HG03175 (cell line): ENCODE measurements around the gene RHO.
"Not testable (repeated sequence)": the region's sequence is repeated elsewhere in the genome, so short reads cannot be mapped to it uniquely, and the experiment has no call there.

ENCODE experiments used
- ATAC-seq: cut with Tn5 transposase; IDR thresholded peaks from one replicate; pipeline ENCODE4 v1.9.1; 2021; ENCODE audit warnings: mild to moderate bottlenecking, moderate library complexity; ENCODE audit not compliant: unreplicated experiment

The RHO gene

DNA sequence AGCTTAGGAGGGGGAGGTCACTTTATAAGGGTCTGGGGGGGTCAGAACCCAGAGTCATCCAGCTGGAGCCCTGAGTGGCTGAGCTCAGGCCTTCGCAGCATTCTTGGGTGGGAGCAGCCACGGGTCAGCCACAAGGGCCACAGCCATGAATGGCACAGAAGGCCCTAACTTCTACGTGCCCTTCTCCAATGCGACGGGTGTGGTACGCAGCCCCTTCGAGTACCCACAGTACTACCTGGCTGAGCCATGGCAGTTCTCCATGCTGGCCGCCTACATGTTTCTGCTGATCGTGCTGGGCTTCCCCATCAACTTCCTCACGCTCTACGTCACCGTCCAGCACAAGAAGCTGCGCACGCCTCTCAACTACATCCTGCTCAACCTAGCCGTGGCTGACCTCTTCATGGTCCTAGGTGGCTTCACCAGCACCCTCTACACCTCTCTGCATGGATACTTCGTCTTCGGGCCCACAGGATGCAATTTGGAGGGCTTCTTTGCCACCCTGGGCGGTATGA is at the start of gene RHO:
TSS of gene RHO (plus strand) at position 51 of the 512 bp plus-strand sequence. CDS start at position 146, 95 bp downstream.
- no peak for ATAC-seq

DNA sequence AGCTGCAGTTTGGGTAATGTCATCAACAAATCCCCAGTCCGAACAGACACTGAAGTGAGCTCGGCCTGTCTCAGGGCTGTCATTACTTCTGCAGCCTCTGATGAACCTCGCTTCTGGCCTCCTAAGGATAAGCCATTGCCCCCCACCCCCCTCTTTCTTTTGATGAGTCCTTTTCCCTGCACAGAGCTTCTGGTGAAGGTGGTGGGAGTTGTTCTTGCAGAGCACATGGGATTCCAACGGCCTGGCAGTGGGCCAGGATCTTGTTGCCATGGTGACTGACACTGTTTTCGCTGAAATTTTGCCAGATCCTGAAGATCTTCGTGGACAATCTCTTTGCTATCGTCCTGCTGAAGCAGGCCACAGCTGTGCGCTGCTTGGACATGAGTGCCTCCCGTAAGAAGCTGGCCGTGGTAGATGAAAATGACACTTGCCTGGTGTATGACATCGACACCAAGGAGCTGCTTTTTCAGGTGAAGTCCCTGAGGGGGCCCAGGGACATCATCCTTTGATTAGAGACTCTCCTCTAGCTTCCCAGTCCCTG is 47.1 kb upstream of the RHO start:
- ATAC-seq = not testable (repeated sequence)

DNA sequence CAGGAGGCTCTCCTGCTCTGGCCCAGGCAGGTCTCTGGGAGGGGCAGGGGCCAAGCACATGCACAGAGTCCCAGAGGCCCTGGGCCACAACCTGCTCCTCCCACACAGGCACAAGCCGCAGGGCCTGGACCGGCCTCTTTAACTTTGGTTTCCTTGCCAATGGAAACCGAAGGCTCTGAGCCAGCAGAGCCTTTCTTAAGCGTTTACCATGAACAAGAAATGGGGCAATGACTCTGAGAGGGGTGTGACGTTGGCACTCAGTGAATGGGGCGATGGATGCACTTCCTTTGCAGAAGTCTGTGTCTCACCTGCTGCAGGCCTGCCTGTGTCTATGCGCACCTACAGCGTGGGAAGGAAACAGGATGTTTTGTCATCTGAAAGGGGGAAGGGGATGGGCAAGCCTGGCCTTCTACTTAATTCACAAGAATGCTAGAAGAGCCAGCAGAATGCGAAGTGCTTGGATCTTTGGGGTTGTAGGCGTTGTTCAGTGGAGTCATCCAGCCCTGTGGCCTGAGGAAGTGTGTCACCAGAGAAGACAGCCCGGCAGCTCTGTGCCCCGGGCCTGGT is 46.6 kb upstream of the RHO start:
- no peak for ATAC-seq

DNA sequence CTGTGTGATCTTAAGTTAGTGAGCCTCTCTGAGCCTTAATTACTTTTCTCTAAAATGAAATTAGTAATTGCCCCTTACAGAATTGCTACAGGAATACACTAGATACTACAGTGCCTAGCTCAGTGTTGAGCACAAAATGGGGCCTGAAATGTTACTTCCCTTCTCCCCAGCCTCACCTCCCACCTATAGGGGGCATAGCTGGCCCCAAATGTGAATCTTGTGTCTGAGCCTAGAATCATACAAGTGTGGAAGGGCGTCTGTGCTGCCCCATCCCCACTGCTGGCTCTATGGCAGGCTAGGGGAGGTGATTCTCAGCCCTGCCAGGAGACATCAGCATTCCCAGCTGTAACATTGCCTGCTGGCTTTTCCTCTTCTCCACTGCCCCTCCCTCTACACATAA is 45.7 kb upstream of the RHO start:
- no peak for ATAC-seq

DNA sequence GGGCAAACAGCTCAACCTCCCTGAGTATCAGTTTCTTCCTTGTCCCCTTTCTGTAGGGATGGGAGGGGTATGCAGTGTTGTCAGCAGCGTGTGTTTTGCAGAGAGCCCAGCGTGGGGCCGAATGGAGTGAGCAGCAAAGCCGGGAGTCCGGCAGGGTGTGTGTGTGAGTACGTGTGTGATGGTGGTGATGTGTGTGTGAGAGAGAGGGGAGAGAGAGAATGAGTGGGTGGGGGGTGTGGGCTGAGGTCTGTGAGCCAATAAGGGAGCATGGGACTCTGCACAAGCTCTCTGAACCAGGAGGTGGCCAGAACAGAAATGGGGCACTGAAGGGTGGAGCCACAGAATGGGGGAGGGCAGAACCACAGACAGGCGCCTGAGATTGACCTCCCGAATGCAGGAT is 44.6 kb upstream of the RHO start:
- ATAC-seq = no peak

DNA sequence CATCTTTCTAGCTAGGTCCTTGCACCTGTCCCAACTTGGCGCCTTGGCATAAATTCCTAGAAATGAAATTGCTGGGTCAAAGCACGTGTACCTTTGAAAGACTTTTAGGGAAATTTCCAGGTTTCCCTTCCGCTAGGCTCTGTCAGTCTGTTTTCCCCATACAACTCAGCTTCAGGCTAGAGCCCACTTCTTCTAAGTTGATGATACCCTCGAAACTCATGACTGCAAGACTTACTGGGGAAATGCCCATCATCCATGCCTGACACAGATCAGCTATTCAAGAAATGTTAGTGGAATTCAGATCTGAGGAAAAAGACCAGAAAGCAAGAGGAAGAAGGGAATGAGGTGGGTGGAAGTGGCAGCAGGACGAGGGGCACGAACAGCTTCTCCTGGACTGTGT is 43.3 kb upstream of the RHO start:
- not testable (repeated sequence) for ATAC-seq

DNA sequence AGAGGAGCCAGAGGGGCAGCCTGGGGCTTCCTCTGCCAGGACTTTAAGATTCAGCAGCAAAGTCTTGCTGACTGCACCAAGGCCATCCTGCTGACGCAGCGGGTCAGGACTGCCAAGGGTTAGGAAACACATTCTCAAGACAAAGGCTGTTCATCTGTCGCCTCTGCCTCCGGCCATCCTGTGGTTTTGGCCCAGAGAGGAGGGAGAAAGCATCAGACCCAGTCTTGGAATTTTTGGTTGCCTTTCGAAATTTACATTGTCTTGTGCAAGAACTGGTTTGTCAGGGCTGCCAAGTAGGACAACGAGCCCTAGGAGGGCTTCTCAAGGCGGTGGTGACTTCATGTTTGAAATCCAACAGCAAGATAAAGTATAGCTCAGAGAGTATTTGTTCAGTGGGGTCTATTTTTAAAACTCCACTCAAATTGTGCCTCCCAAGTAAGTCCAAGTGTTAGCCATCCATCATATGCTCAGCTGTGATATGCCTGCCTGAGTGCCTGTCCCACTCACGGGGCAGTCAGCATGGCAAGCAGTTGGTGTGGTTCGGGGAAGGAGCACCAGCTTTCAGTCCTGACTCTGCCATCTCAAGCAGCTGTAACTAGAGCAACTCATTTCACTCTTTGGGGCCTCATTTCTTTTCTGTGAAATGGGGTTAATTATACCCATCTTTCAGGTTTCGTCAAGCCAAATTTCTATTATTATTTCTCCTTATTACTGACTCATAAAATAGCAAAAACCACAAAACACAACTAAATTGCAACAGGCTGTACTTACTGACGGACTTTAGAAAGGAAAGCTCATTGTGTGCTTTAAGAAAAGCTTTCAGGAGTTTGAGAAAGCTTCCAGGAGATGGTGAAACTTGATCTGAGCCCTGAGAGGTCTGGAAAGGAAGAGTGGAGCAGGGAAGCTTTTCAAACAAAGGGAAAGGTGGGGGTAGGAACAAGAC is 42.4 kb upstream of the RHO start:
- no peak for ATAC-seq

DNA sequence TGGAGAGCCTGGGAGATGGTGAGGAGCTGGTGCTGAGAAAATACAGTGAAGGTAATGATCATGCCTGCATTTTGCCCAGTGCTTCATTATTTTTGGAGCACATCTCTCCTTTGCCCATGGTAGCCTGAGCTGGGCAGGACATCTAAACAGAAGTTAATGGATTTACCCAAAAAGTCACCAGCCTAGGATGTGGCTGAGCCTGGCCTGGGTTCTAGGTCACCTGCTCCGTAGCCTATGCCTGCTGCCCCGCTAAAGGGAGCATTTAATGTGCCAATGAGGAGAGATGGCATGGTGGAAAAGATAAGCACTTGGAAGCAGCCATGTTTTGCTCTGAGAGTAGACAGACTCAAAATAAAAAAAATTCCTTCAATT is 41.8 kb upstream of the RHO start:
- ATAC-seq = no peak

DNA sequence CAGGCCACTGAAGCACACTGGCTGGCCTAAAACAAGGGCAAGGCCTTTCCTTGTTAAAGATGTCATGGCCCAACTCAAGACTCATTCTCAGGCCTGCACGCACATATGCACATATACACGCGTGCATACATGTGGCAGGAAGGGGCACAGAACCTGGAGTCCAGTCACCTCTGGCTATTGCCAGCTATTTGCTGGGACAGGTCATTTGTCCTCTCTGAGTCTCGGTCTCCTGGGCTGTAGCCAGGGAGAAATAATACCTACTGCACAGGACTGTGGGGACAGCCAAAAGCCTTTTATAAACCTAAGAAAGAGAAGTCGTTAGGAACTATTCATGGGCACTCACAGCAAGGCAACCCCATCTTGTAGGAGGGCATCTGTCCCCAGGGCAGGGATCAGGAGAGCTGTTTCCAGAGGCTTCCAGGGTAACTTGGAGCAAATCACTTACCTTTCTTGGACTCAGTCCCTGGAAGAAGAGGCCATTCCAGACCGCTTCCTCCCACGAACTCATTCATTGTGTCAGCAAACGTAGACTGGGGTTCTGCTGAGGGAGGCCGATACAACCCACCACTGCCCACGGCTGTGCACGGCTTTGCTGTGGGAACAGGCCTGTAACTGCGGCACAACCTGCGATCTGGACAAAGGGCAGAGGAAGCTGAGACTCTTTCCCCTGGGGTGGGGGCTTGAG is 41.1 kb upstream of the RHO start:
- no peak for ATAC-seq

DNA sequence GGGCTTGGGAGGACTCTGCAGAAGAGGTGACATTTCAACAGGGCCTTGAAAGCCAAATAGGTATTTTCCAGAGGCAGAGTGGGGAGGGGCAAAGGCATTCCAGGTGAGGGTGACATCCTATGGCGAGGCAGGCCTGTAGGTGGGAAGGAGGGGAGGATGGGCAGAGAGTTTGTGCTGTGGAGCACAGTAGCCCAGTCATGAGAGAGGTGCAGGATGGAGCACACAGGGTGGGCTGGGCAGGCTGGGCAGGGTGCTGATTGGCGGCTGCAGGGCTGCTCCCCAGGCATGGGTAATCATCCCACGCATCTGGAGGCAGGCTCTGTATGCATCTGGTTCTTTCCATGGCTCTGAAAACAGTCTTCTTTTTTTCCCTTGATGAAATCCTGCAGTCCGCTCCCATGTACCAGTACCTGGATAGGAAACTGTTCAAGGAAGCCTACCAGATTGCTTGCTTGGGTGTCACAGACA is 40.5 kb upstream of the RHO start:
- ATAC-seq = not testable (repeated sequence)

DNA sequence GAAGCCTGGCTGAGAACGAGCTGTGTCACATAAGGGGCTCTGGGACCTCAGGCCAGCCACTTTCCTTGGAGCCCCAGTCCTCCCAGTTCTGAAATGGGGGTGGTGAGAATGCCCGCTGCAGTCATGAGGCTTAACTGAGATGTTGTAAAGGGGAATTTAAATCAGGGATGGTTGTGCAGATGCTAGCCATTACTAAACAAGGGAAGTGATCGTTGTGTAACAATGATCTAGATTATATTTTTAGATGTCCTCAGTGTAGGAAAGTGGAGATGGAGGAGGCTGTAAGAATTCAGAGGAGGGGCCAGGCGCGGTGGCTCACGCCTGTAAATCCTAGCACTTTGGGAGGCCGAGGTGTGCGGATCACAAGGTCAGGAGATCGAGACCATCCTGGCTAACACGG is 39.2 kb upstream of the RHO start:
- ATAC-seq = not testable (repeated sequence)

DNA sequence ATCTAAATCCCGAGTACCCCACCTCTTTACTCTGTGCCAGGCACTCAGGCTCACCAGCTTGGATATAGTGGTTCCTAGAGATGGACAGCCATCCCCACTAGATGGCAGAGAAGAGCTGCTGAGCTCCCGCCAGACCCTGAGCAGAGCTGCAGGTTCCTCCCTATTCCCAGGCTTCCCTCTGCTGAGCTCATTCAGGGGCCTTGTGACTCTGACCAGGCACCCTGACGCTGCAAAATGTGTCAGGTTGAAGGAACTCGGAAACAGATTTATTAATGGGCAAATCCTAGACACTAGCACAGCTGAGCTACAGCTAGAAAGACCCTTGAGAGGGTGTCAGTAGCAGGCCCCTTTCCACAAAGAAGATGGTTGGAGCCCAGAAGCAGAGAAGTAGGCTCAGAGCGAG is 38.2 kb upstream of the RHO start:
- no peak for ATAC-seq

DNA sequence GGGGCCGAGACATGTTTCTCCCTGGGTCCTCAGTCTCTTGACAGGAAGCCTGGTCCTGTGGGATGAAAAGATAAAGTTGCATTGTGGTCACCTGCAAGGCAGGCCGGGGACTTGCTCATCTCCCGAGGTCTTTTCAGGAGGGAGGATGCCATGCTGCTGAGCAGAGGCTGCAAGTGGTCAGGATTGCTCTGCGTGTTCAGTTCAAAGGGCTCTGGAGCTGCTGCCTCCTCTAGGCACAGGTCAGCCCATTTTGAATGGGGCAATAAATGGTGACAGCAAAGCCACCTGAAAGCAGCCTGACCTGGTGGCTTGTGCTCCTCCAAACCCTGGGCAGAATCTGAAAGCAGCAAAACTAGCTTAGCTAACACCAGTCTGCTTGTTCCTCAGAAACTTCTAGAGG is 37.4 kb upstream of the RHO start:
- ATAC-seq = not testable (repeated sequence)

DNA sequence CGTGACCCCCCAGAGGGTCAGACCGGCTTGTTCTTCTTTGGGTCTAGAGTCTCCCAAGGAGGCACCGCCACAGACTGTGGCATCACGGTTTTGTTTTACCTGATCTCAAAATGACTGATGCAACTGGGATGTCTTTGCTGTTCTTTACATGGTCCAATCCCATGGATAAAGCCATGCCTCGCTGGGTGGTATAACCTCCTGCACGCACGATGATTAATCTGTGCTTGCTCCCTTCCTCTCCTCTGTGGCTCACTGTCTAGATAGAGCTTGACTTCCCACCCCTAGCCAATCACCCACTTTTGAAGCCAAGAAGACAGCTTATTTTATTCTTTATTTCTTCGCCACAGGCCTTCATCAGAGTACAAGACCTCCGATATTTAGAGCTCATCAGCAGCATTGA is 36.6 kb upstream of the RHO start:
- no peak for ATAC-seq

DNA sequence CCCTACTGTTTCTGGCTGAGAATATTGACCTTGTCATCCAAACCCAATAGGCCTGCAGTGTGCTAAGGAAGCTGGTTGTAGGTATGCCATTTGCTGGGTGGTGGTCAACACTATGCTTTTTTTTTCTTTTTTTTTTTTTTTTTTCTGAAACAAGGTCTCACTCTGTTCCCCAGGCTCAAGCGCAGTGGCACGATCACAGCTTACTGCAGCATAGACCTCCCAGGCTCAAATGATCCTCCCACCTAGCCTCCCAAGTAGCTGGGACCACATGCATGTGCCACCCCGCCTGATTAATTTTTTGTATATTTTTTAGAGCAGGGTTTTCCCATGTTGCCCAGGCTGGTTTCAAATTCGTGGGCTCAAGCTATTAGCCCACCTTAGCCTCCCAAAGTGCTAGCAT is 35.7 kb upstream of the RHO start:
- ATAC-seq = no peak

DNA sequence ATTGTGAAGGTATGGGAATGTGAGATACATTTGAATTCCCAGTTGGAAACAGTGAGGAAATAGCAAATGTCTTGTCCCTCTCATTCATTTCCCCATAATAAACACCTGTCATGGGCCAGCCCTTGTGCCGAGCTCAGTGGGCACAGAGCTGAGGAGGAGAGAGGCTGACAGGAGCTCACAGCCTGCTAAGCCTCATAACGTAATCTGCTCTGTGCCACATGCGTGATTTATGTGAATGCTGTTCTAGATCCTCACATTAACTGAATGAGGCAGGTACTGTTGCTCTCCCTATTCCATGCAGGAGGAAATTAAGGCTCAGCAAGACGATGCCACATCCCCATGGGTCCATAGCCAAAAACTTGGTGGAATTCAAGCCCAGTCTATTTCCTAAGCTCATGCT is 35.2 kb upstream of the RHO start:
- ATAC-seq = no peak

DNA sequence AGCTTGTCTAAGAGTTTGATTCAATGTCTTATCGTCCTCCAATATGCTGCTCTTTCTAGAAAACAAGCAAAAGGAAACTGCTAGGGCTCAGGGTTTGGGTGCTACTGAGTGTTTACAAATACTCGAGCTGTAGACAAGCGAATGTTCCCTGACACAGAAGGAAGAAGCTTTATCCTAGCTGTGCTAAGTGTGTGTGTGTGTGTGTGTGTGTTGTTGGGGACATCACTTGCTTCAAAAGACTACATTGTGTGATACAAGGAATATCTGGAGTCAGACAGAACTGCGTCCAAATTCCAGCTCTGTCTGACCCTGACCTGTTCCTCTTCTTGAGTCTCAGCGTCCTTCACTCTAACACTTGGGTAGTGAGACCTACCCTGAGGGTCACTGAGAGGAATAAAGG is 33.9 kb upstream of the RHO start:
- ATAC-seq = not testable (repeated sequence)

DNA sequence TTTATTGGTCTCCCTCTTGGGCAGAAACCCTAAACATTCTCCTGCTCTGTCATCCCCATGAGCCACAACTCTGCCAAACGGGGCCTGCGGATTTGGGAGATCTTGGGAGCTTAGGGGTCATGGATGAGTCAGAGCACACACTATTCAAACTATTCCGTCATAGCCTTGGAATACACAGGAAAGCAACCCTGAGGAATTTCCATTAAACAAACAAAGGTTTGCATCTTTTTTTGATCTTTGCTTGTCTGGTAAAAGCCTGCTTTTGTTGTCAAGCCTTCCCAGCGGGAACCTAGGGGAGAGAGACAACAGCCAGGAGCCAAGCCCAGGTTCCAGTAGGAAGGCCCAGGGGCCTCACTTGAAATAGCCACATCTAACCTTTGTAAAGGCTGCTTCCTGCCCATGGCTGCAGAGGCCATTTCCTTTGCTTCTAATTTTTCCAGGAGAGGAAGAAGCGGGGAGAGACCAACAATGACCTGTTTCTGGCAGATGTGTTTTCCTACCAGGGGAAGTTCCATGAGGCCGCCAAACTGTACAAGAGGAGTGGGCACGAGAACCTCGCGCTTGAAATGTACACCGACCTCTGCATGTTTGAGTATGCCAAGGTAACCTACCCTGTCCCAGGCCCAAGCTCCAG is 33.3 kb upstream of the RHO start:
- not testable (repeated sequence) for ATAC-seq

DNA sequence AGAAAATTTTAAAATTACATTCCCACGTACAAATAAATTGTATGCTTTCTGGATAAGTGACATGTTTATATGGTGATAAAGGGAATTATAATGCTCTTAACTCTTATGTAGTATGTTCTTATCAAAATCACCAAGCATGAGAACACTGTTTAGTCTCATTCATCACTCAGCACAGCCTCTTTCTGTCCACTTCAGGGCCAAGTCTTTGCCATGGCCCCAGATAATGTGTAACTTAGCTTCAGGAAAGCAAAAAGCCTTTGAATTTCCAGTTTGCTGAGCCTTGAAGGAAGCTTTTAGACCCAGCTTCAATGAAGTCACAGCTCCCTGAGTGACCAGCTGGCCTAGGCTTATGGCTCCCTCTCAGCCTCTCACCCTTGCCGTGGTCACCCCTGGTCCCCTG is 30.6 kb upstream of the RHO start:
- ATAC-seq = not testable (repeated sequence)

DNA sequence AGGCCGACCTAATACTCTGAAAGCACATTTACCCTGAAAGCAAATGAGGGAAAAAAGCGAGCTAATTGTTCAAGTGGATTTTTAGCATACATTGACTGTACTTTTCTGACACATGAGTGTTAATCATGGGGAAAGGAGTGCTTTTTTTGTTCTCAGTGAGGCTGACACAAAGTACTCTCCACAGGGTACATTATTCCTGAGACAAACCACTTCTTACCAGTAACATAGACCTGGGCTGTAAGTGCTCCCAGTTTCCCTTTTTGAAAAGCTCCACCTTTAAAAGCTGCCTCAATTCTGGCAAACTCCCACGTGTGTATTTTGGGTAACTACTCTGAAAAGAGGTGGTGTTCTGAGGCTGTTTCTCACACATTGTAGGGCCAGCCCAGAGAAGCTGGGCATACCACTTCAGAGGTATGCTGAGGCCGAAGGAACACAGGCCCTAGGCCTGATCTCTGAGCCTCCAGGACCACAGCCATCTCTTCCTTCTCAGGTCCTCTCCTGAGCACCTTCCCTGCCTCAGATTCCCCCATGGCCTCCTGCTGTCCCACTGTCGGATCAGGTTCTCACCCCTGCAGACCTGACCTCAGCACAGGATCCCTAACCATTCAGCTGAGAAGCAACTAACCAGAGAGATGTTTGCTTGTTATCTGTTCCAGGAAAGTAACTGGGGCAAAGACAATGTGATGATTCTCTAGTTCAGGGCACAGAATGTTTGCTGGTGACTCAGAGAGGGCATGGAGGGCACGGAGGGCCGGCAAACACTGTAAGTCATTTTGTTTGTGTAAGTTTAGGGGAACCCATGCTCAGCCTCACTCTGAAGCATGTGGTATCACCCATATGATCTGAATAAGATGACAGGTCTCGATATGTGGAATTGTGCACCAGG is 29.6 kb upstream of the RHO start:
- ATAC-seq = not testable (repeated sequence)
